SK-N-SH treated with all-trans-retinoic acid at 6 μM for 48 hours (cell line): Measurements from ENCODE around the gene ISM2.

Experiments
- ARNTL ChIP-seq: fragments of 450-650 bp; formaldehyde crosslinking; IDR thresholded peaks from 2 replicates; pipeline ENCODE4 v1.5.0; 2020; ENCODE audit warnings: low read depth, mild to moderate bottlenecking, moderate library complexity, borderline replicate concordance
- BACH2 ChIP-seq: fragments of 250-450 bp; sonication (Bioruptor Pico); IDR thresholded peaks from 2 replicates; pipeline ENCODE4 v1.9.0; 2021; ENCODE audit warnings: mild to moderate bottlenecking, borderline replicate concordance
- ISL1 ChIP-seq: fragments of 250-450 bp; sonication (Bioruptor Pico); IDR thresholded peaks from 2 replicates; pipeline ENCODE4 v2.1.2; 2022; ENCODE audit warnings: mild to moderate bottlenecking, moderate library complexity
- RARB ChIP-seq: fragments of 250-450 bp; sonication (Bioruptor Pico); IDR thresholded peaks from 2 replicates; pipeline ENCODE4 v1.8.0; 2021; ENCODE audit warnings: mild to moderate bottlenecking, moderate library complexity
- SNAI2 ChIP-seq: fragments of 250-450 bp; sonication (Bioruptor Pico); IDR thresholded peaks from 2 replicates; pipeline ENCODE4 v1.5.0; 2020; ENCODE audit warnings: mild to moderate bottlenecking, moderate library complexity
- TOX ChIP-seq: fragments of 250-450 bp; sonication (Bioruptor Pico); IDR thresholded peaks from 2 replicates; pipeline ENCODE4 v1.8.0; 2021; ENCODE audit warnings: mild to moderate bottlenecking, moderate library complexity, borderline replicate concordance
- ZFP3 ChIP-seq: fragments of 250-450 bp; sonication (Bioruptor Pico); IDR thresholded peaks from 2 replicates; pipeline ENCODE4 v1.5.0; 2020; ENCODE audit warnings: mild to moderate bottlenecking, moderate library complexity
- ZFP30 ChIP-seq: fragments of 450-650 bp; formaldehyde crosslinking; IDR thresholded peaks from 2 replicates; pipeline ENCODE4 v1.5.0; 2022; ENCODE audit warnings: mild to moderate bottlenecking, moderate library complexity
- ZNF565 ChIP-seq: fragments of 450-650 bp; formaldehyde crosslinking; conservative IDR thresholded peaks from 2 replicates; pipeline ENCODE4 v1.5.0; 2020; ENCODE audit warnings: low read depth, mild to moderate bottlenecking, moderate library complexity
- ZNF70 ChIP-seq: fragments of 450-650 bp; formaldehyde crosslinking; IDR thresholded peaks from 2 replicates; pipeline ENCODE4 v1.5.0; 2020; ENCODE audit warnings: mild to moderate bottlenecking, moderate library complexity
- TF ChIP-seq, protein P1 (sequence below): fragments of 250-450 bp; sonication (Bioruptor Pico); IDR thresholded peaks from 2 replicates; pipeline ENCODE4 v1.8.0; 2021; ENCODE audit warnings: low read depth, mild to moderate bottlenecking, moderate library complexity, borderline replicate concordance
- TF ChIP-seq, protein P2 (sequence below): fragments of 250-450 bp; sonication (Bioruptor Pico); IDR thresholded peaks from 2 replicates; pipeline ENCODE4 v1.8.0; 2020; ENCODE audit warnings: mild to moderate bottlenecking, moderate library complexity, borderline replicate concordance
- TF ChIP-seq, protein P3 (sequence below): fragments of 250-450 bp; sonication (Bioruptor Pico); IDR thresholded peaks from 2 replicates; pipeline ENCODE4 v1.5.1; 2021; ENCODE audit warnings: mild to moderate bottlenecking, moderate library complexity
- TF ChIP-seq, protein P4 (sequence below): fragments of 250-450 bp; sonication (Bioruptor Pico); IDR thresholded peaks from 2 replicates; pipeline ENCODE4 v1.5.0; 2020; ENCODE audit warnings: mild to moderate bottlenecking, moderate library complexity

DNA sequence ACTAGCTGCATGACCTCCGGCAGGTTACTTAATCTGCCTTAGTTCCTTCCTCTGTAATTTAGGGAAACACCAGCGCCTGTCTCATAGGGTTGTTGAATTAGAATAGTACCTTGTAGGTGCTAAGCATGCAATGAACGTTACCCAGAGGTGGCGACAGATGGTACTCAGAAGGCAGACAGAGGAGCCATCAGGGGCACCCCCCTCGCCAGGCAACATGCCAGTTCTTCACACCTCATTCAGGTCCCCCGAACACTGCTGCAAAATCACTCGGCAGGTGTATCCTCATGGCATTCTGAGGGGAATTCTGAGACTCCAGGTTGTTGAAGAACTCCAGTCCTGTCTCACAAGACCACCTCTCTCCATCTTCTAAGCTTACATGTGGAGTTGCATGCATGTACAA is 10.1 kb downstream of the ISM2 start:
- TF ChIP-seq ARNTL (CRISPR knock-in tag) (no peak), RARB (CRISPR knock-in tag) (no peak), SNAI2 (CRISPR knock-in tag) (no peak), ZFP30 (CRISPR knock-in tag) (no peak), ISL1 (CRISPR knock-in tag) (no peak), ZFP3 (CRISPR knock-in tag) (no peak), BACH2 (CRISPR knock-in tag) (no peak), ZNF70 (no peak), TOX (CRISPR knock-in tag) (no peak), ZNF565 (CRISPR knock-in tag) (no peak)
- TF ChIP-seq, protein P1, sequence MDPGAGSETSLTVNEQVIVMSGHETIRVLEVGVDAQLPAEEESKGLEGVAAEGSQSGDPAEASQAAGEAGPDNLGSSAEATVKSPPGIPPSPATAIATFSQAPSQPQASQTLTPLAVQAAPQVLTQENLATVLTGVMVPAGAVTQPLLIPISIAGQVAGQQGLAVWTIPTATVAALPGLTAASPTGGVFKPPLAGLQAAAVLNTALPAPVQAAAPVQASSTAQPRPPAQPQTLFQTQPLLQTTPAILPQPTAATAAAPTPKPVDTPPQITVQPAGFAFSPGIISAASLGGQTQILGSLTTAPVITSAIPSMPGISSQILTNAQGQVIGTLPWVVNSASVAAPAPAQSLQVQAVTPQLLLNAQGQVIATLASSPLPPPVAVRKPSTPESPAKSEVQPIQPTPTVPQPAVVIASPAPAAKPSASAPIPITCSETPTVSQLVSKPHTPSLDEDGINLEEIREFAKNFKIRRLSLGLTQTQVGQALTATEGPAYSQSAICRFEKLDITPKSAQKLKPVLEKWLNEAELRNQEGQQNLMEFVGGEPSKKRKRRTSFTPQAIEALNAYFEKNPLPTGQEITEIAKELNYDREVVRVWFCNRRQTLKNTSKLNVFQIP (CRISPR knock-in tag) = no peak
- TF ChIP-seq, protein P2, sequence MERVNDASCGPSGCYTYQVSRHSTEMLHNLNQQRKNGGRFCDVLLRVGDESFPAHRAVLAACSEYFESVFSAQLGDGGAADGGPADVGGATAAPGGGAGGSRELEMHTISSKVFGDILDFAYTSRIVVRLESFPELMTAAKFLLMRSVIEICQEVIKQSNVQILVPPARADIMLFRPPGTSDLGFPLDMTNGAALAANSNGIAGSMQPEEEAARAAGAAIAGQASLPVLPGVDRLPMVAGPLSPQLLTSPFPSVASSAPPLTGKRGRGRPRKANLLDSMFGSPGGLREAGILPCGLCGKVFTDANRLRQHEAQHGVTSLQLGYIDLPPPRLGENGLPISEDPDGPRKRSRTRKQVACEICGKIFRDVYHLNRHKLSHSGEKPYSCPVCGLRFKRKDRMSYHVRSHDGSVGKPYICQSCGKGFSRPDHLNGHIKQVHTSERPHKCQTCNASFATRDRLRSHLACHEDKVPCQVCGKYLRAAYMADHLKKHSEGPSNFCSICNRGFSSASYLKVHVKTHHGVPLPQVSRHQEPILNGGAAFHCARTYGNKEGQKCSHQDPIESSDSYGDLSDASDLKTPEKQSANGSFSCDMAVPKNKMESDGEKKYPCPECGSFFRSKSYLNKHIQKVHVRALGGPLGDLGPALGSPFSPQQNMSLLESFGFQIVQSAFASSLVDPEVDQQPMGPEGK = no peak
- TF ChIP-seq, protein P3, sequence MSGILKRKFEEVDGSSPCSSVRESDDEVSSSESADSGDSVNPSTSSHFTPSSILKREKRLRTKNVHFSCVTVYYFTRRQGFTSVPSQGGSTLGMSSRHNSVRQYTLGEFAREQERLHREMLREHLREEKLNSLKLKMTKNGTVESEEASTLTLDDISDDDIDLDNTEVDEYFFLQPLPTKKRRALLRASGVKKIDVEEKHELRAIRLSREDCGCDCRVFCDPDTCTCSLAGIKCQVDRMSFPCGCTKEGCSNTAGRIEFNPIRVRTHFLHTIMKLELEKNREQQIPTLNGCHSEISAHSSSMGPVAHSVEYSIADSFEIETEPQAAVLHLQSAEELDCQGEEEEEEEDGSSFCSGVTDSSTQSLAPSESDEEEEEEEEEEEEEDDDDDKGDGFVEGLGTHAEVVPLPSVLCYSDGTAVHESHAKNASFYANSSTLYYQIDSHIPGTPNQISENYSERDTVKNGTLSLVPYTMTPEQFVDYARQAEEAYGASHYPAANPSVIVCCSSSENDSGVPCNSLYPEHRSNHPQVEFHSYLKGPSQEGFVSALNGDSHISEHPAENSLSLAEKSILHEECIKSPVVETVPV (CRISPR knock-in tag) = no peak
- TF ChIP-seq, protein P4, sequence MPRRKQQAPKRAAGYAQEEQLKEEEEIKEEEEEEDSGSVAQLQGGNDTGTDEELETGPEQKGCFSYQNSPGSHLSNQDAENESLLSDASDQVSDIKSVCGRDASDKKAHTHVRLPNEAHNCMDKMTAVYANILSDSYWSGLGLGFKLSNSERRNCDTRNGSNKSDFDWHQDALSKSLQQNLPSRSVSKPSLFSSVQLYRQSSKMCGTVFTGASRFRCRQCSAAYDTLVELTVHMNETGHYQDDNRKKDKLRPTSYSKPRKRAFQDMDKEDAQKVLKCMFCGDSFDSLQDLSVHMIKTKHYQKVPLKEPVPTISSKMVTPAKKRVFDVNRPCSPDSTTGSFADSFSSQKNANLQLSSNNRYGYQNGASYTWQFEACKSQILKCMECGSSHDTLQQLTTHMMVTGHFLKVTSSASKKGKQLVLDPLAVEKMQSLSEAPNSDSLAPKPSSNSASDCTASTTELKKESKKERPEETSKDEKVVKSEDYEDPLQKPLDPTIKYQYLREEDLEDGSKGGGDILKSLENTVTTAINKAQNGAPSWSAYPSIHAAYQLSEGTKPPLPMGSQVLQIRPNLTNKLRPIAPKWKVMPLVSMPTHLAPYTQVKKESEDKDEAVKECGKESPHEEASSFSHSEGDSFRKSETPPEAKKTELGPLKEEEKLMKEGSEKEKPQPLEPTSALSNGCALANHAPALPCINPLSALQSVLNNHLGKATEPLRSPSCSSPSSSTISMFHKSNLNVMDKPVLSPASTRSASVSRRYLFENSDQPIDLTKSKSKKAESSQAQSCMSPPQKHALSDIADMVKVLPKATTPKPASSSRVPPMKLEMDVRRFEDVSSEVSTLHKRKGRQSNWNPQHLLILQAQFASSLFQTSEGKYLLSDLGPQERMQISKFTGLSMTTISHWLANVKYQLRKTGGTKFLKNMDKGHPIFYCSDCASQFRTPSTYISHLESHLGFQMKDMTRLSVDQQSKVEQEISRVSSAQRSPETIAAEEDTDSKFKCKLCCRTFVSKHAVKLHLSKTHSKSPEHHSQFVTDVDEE (CRISPR knock-in tag) = no peak
